Stimulated activated CD8-positive, alpha-beta memory T cell treated with anti-CD3 and anti-CD28 coated beads, Interleukin-12 subunit alpha, Interleukin-12 subunit beta, amount 100 ng/mL, for 24 hours (primary cell): ENCODE results near the gene EPHB1.

Source experiments
- DNase-seq: peaks from one replicate; pipeline ENCODE4 v3.0.0-alpha.2; 2020; ENCODE audit errors: extremely low read depth

EPHB1 gene

DNA sequence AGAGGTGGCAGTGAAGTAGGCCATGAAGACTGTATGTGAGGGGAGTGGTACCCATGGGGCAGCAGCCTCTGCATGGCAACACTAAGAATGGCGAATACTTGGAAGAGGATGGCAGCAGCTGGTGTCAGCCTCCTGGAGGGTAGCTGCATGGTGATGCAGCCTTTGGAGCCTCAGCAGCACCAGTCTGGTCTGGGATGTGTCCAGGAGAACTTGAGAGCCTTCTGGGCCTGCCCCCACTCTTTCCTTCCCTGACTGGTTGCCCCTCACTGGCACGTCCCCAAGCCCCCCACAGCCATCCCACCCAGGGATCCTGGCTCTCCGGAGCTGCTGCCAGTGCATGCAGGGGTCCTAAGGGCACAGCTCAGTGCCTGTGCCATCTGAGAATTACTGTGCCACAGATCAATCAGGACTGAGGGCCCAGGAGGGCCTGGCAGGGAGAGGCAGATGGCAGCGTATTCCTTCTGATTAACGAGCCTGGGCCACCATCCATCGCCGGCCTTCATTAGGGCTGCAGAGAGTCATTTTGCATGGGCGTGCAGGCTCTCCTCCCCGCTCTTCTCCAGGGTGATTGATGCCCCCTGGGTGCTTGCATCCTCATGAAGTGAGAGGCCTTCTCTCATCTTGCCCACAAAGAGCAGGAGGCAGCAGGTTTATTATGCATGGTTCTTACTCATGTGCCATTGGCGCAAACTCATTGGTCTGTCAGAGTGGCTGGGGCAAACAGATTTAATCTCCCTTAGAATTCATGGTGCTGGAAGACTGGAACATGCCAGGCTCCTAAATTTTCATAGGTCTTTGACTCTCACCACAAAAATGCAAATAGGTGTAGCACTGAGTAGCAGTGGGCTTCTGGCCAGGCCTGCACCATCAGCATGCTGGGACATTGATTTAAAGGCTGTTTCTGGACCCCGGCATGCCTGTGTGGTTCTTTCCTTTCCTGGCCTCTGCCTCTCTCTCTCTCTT, 116.8 kb downstream of the EPHB1 start:
- DNase-seq: no peak

GRCh38 chr3:134916276-134916961, 121.4 kb downstream of the EPHB1 start:
- DNase-seq: no peak

GRCh38 chr3:134917631-134918030, 122.6 kb downstream of the EPHB1 start:
- no peak for DNase-seq

GRCh38 chr3:134918441-134918840, 123.4 kb downstream of the EPHB1 start:
- no peak for DNase-seq

DNA sequence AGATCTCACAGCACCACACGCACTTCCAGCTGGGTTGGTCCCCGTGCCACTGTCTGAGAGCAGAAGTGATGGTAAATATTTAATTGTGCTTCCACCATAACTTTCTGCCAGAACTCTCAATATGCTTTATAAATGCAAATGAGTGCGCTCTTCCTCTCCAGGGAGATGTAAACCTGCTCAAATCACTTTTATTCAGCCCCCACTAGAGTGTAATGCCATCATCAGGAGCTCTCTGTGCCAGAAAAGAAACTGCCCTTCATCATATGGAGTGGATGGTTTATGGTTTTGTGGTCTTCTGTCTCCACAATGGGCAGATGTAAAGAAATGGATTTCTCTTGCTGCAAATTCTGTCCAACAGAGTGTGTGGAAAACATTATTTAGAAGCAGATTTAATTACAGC, 127.0 kb downstream of the EPHB1 start:
- DNase-seq: no peak

GRCh38 chr3:134922866-134923265, 127.8 kb downstream of the EPHB1 start:
- DNase-seq: no peak

DNA sequence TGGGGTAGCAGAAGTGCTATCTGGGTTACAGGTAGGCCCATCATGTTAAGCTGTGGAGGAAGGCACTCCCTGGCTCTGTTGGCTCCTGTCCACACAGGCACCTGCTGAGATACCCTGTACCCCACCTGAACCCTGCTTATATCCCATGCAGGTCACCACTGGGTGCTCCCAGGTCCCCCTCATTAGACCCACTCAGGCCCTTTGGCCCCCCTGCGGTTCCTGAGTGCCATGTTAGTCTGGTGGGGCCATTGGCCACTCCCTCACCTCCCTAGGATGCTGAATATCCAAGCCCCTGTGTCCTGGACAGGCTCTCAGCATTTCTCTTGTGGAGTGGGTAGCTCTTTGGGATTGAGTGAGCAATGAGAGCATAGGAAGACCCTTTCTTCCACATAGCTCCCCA, 128.2 kb downstream of the EPHB1 start:
- DNase-seq: no peak

- DNase-seq: no peak
Observed at GRCh38 chr3:134927599-134927998, 132.5 kb downstream of the EPHB1 start.

GRCh38 chr3:134928392-134928791, 133.3 kb downstream of the EPHB1 start:
- DNase-seq: no peak

GRCh38 chr3:134928819-134929218, 133.8 kb downstream of the EPHB1 start:
- no peak for DNase-seq

- DNase-seq: no peak
Observed at GRCh38 chr3:134929976-134930375, 134.9 kb downstream of the EPHB1 start.

DNA sequence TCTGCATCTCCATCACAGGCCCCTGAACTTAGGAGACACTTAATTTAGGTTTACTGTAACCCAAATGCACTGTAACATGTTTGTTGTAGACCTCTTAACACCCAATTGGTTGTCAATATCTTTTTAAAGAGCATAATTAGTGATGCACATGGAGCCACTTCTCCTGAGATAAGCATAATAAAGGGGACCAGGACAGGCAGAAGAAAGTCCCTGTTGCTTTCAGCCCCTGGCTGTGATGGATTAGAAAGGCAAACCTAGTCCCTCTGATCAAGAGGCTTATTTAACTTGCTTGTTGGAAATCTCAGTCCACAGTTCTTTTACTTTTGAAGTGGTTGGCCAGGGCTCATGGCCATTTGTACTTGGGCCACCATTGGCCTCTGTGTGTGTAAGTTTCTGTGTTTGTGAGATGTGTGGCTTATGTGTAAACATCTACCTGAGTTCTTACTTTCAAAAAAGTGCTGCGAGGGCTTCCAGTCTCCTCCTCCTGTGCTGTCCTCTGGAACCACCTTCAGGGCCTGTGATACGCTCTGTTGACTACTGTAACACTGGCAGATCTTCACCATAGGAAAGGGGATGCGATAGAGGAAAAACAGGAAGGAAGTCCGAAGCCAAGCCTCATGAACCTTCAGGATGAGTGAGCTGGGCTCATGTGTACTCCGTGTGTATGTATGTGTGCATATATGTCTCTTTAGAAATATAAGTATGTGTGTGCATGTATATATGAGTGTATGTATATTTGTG, 136.2 kb downstream of the EPHB1 start:
- no peak for DNase-seq

- DNase-seq: no peak
Observed at GRCh38 chr3:134932035-134932434, 137.0 kb downstream of the EPHB1 start.

GRCh38 chr3:134933997-134934396, 138.9 kb downstream of the EPHB1 start:
- no peak for DNase-seq

GRCh38 chr3:134934933-134935332, 139.9 kb downstream of the EPHB1 start:
- DNase-seq: no peak

GRCh38 chr3:134937256-134938028, 142.4 kb downstream of the EPHB1 start:
- no peak for DNase-seq

- DNase-seq: no peak
Observed at GRCh38 chr3:134938029-134938525, 143.0 kb downstream of the EPHB1 start.

DNA sequence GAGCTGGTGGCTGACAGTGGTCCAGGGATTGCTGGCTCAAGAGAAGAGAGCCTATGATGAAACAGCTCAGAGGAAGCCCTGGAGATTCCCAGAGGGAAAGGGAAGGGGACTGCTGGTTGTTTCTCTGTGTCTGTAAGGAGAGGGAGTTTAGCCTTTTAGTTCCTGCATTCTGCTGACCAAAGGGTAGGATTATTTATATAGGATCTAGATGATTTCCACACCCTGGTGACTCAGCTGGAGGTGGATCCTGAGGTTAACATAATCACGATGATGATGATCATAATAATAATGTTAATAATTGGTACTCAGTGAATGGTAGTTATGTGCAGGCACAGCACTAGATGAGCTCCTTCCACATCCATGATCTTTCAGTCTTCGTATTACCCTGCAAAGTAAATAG, 144.9 kb downstream of the EPHB1 start:
- DNase-seq: no peak

GRCh38 chr3:134941820-134942219, 146.8 kb downstream of the EPHB1 start:
- DNase-seq: no peak

- DNase-seq: no peak
Observed at GRCh38 chr3:134944429-134944828, 149.4 kb downstream of the EPHB1 start.

- no peak for DNase-seq
Observed at GRCh38 chr3:134949150-134949549, 154.1 kb downstream of the EPHB1 start.
